Epithelial cell of esophagus (primary cell): Measurements from ENCODE around the gene MAN1B1.

Experiments used
- DNase-seq: peaks from one replicate; pipeline ENCODE4 v3.0.0; 2010; ENCODE audit warnings: low read depth
- H3K4me3 ChIP-seq: 2 replicates; pipeline ENCODE4 v1.5.1; 2011; ENCODE audit warnings: mild to moderate bottlenecking, low read length, control low read depth
- TF ChIP-seq, protein P1 (sequence below): IDR thresholded peaks from 2 replicates; pipeline ENCODE4 v1.5.1; 2011; ENCODE audit warnings: low read depth, mild to moderate bottlenecking, low read length, control low read depth, inconsistent platforms; ENCODE audit not compliant: insufficient read depth; ENCODE audit errors: missing control alignments

MAN1B1 gene

GRCh38 chr9:137126786-137127185 is 40.0 kb downstream of the MAN1B1 start:
- TF ChIP-seq, protein P1, sequence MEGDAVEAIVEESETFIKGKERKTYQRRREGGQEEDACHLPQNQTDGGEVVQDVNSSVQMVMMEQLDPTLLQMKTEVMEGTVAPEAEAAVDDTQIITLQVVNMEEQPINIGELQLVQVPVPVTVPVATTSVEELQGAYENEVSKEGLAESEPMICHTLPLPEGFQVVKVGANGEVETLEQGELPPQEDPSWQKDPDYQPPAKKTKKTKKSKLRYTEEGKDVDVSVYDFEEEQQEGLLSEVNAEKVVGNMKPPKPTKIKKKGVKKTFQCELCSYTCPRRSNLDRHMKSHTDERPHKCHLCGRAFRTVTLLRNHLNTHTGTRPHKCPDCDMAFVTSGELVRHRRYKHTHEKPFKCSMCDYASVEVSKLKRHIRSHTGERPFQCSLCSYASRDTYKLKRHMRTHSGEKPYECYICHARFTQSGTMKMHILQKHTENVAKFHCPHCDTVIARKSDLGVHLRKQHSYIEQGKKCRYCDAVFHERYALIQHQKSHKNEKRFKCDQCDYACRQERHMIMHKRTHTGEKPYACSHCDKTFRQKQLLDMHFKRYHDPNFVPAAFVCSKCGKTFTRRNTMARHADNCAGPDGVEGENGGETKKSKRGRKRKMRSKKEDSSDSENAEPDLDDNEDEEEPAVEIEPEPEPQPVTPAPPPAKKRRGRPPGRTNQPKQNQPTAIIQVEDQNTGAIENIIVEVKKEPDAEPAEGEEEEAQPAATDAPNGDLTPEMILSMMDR: no peak
- H3K4me3 ChIP-seq: peak overlapping the region; percentile 78
- no peak for DNase-seq

DNA sequence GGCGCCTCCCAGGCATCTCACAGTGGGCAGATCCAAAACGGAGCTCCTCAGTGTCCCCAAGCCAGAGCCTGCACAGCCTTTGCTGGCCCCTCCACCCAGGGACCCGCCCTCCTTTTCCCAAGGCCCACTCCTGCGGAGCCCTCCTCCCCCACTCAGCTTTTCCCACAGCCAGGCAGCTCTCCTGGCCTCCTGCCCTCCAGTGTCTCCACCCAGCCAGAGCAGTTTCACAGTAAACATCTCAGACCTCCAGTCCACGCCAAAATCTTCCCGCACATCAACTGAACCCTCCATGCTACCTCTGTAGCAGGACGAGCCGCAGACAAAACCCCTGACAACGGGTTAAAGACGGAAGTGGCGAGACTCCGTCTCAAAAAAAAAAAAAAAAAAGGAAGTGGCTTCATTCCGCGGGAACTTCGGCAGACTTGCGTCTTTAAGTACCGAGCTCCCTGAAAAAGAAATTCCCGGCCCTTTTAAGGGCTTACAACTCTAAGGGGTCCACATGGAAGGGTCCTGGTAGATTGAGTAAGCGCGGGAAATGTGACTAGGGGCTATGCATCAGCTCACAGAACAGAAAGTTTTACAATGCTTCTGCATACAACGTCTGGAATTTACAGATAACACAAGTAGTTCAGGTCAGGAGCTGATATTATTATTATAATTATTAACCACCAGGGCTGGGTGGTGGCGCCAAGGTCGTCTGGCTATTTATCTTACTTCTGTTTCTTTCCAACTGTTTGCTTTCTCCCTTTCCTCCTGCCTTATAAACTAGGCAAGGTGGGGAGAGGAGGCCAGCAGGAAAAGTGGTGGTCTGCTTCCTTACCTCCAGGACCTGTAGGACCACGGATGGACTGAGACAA is 40.7 kb downstream of the MAN1B1 start:
- no peak for DNase-seq
- H3K4me3 ChIP-seq: peak overlapping the region; percentile 78
- TF ChIP-seq, protein P1: no peak

DNA sequence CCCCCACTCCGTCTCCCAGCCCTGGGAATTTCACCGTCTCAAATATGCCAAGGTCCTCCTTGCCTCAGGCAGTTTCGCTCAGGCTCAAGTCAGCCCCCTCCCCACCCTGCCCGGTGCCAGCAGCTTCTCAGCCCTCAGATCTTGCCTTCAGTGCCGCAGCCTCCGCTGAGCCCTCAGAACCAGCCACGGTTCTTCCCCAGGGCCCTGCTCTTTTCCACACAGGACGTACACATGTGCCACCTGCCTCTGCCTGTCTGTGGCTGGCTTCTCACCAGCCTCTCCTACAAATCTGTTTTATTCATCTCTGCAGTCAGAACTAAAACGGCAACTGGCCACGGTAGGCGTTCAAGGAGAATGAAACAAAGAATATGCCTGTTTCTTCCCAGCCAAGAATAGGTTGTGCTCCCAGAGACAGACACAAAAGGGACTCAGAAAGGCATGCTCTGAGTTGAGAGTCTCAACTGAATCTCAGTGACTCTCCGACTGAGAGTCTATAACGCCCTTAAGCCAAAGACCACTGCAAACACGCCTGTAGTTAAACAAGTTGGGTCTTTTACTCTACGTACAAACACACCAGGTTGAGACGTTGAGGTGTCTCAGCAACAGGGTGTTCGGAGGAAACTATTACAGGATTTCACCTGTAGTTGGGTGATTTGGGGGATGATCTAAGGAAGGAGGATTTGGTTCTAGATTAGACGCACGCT is 41.5 kb downstream of the MAN1B1 start:
- TF ChIP-seq, protein P1: no peak
- no peak for DNase-seq
- H3K4me3 ChIP-seq: peak overlapping the region; percentile 78

DNA sequence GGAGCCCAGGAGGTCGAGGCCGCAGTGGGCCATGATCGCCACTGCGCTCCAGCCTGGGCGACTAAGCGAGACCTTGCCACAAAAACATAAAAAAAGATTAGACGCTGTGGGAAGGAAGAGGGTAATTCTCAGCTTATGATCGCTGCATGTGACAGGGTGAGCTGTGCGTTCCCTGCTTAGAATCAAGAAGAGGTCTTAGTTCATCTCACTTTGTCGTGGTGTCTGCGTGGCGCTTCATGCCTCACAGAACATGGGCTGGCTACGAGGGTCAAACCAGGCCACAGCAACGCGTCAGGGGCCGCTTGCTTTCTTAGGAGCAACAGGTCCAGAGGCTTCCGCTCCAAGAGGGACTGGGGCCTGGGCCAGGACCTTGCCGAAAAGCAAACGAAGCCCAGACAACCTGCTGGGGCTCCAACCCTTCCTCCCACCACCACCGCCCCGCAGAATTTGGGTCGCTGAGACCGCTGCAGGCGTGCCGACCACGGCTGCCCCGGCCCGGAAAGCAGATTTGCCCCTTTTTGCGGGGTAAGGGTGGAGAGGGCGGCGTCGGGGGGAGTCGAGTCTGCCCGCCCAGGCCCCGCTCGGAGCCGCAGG is 42.2 kb downstream of the MAN1B1 start:
- H3K4me3 ChIP-seq: peak overlapping the region; percentile 78
- TF ChIP-seq, protein P1: no peak
- DNase-seq: no peak

DNA sequence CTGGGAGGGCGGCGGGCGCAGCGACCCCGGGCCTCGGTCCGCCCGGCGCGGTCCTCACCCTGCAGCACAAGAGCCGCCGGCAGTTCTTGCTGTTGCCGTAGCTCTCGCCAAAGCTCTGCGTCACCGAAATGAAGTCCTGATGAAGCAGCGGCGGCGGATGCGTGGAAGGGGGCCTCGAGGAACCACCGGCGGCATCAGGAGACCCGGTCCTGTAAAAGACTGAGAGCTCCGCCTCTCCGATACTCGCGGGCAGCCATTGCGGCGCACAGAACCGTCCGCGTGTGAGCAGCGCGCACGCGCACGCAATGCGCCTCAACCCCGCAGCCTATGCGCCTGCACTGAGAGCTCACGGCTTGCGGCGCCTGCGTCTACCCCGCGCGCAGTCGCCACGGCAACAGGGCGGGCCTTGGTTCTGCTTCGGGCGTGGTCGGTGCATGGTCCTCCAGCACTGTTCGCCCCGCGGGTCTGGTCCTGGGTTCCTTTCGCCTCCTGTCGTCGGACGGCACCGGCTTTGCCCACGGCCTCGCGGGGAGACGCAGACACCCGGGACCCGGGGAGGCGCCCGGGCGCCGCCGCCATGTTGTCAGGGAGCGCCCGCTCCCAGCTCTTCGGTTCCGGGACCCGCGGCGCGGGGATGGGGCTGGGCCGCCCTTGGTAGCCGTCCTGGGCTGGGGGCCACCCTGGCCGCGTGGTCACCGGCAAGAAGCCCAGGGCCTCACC is 42.8 kb downstream of the MAN1B1 start:
- TF ChIP-seq, protein P1: no peak
- H3K4me3 ChIP-seq: peak overlapping the region; percentile 78
- peak; percentile 95 for DNase-seq

GRCh38 chr9:137130176-137130755 is 43.5 kb downstream of the MAN1B1 start:
- DNase-seq: no peak
- TF ChIP-seq, protein P1: no peak
- peak overlapping the region; percentile 78 for H3K4me3 ChIP-seq
